ENCODE results near the gene ERVK3-1. TPM values are rescaled to one million over a fixed set of nuclear protein-coding genes. Genes with fewer than 3 reads are reported as not detected.

ERVK3-1 gene
- total and polyA plus RNA-seq, 2 of the 13 experiments (the other 11 are each of a cell fraction or from before 2014, with no cell fraction given), result 28.5 to 38.7 TPM

- TF ChIP-seq TFDP2 (CRISPR knock-in tag; IDR thresholded peaks at IDR 0.05) (peak; percentile 42; the same call in 1 of the 2 replicates), FLYWCH1 (CRISPR knock-in tag; IDR thresholded peaks at IDR 0.05) (no peak), ZBTB40 (IDR thresholded peaks at IDR 0.05) (no peak), ZBTB40 (CRISPR knock-in tag; IDR thresholded peaks at IDR 0.05) (peak; percentile 13; the same call in 1 of the 2 replicates), NFRKB (IDR thresholded peaks at IDR 0.05) (no peak), BCLAF1 (IDR thresholded peaks at IDR 0.05) (no peak), MAFG (CRISPR knock-in tag; IDR thresholded peaks at IDR 0.05) (no peak), PREB (CRISPR knock-in tag; IDR thresholded peaks at IDR 0.05) (no peak), CENPT (CRISPR knock-in tag; IDR thresholded peaks at IDR 0.05; ENCODE audit: low read depth) (no peak), FOXA3 (CRISPR knock-in tag; IDR thresholded peaks at IDR 0.05) (peak; percentile 22; the same call in 1 of the 2 replicates), ZC3H13 (CRISPR knock-in tag; IDR thresholded peaks at IDR 0.05) (no peak), CEBPB (IDR thresholded peaks at IDR 0.05; ENCODE audit: borderline replicate concordance, low read depth, low read length) (no peak), PAF1 (CRISPR knock-in tag; IDR thresholded peaks at IDR 0.05) (no peak), PLRG1 (conservative IDR thresholded peaks at IDR 0.05) (no peak), MLLT10 (CRISPR knock-in tag; IDR thresholded peaks at IDR 0.05) (no peak), HES4 (CRISPR knock-in tag; IDR thresholded peaks at IDR 0.05; ENCODE audit: borderline replicate concordance) (peak; percentile 74; the same call in 1 of the 2 replicates)
These were observed 26.6 kb upstream of the ERVK3-1 start, which contains the start of gene ZNF8 (continued) for GRCh38 chr19:58278541-58279041.
